Endodermal cell (in vitro differentiated cells): ENCODE results near the gene TRDN. TPM values are rescaled to one million over a fixed set of nuclear protein-coding genes. Genes with fewer than 3 reads are reported as not detected.
"Not testable (repeated sequence)": the region's sequence is repeated elsewhere in the genome, so short reads cannot be mapped to it uniquely, and the experiment has no call there.

ENCODE experiments used
- DNase-seq: peaks from one replicate; pipeline ENCODE4 v3.0.0-alpha.2; 2017
- H3K27ac ChIP-seq: 2 replicates; pipeline ENCODE4 v1.5.1; 2013; ENCODE audit warnings: mild to moderate bottlenecking, low read depth, low read length, moderate library complexity
- H3K27me3 ChIP-seq: 2 replicates; pipeline ENCODE4 v1.6.1; 2013; ENCODE audit warnings: mild to moderate bottlenecking, low read length, moderate library complexity; ENCODE audit not compliant: insufficient read depth, control insufficient read depth, poor library complexity, severe bottlenecking
- H3K36me3 ChIP-seq: 2 replicates; pipeline ENCODE4 v1.7.0; 2013; ENCODE audit warnings: mild to moderate bottlenecking, low read length, moderate library complexity; ENCODE audit not compliant: control insufficient read depth, insufficient read depth
- H3K4me1 ChIP-seq: one replicate; pipeline ENCODE4 v1.7.0; 2013; ENCODE audit warnings: low read length; ENCODE audit not compliant: control insufficient read depth, insufficient read depth
- H3K4me3 ChIP-seq: 2 replicates; pipeline ENCODE4 v1.5.1; 2013; ENCODE audit warnings: mild to moderate bottlenecking, low read length, moderate library complexity
- H3K9ac ChIP-seq: 2 replicates; pipeline ENCODE4 v1.6.1; 2013; ENCODE audit warnings: mild to moderate bottlenecking, low read length, moderate library complexity; ENCODE audit not compliant: poor library complexity, severe bottlenecking; ENCODE audit errors: extremely low read depth
- H3K9me3 ChIP-seq: 2 replicates; pipeline ENCODE4 v1.6.1; 2013; ENCODE audit warnings: mild to moderate bottlenecking, low read length, moderate library complexity; ENCODE audit not compliant: control insufficient read depth
- H3K27ac Mint-ChIP-seq: 2 replicates; pipeline ENCODE4 v1.8.0; 2020; ENCODE audit warnings: mixed read lengths
- H3K27me3 Mint-ChIP-seq: 2 replicates; pipeline ENCODE4 v1.8.0; 2021; ENCODE audit warnings: mild to moderate bottlenecking, mixed read lengths; ENCODE audit not compliant: insufficient read depth
- H3K36me3 Mint-ChIP-seq: 2 replicates; pipeline ENCODE4 v1.8.0; 2020; ENCODE audit warnings: low read depth, mixed read lengths
- H3K4me1 Mint-ChIP-seq: 2 replicates; pipeline ENCODE4 v1.8.0; 2020; ENCODE audit warnings: mixed read lengths
- H3K4me3 Mint-ChIP-seq: 2 replicates; pipeline ENCODE4 v1.8.0; 2020; ENCODE audit warnings: mild to moderate bottlenecking, moderate library complexity, mixed read lengths
- H3K9me3 Mint-ChIP-seq: 2 replicates; pipeline ENCODE4 v1.8.0; 2020; ENCODE audit warnings: mild to moderate bottlenecking, mixed read lengths
- CTCF ChIP-seq: fragments of 200-600 bp; sonication (generic); conservative IDR thresholded peaks from 2 replicates; pipeline ENCODE4 v1.5.0; 2021; ENCODE audit warnings: antibody characterized with exemption, mild to moderate bottlenecking
- WGBS, 2 experiments: methylation state at CpG; one replicate each; pipeline versions ENCODE4 v1.1.5 to v1.1.7; 2013; ENCODE audit warnings: missing lambda C conversion rate in 2 of 2, mixed read lengths in 1 of 2; ENCODE audit not compliant: insufficient coverage in 1 of 2, insufficient read length in 1 of 2; 5-methylcytosine and 5-hydroxymethylcytosine counted together
- total RNA-seq, 2 donors: library from RNA; stranded (reverse); fragmentation: NEBNext Ultra II Directional in 1 of 2; extraction: Animal tissue kit (Norgen Biotek cat#: 25700) in 1 of 2; gene quantifications; 2 replicates in 1 of 2; 3 replicates in 1 of 2; pipeline ENCODE4 v1.2.1, GENCODE V29; 2021

The TRDN gene
- total RNA-seq, 2 donors from 2014 or later: 74.4 to 136 TPM

- H3K4me3 Mint-ChIP-seq: no peak overlapping the region
- no peak for DNase-seq
- H3K27me3 Mint-ChIP-seq: no peaks in the 10 kb centered on the region
- H3K27ac Mint-ChIP-seq: no peak overlapping the region
- H3K9ac ChIP-seq: no peak overlapping the region
- no peak overlapping the region for H3K4me3 ChIP-seq
- peaks cover 19% of the 10 kb centered on the region for H3K36me3 Mint-ChIP-seq
- no peaks in the 10 kb centered on the region for H3K27me3 ChIP-seq
- peaks cover 28% of the 10 kb centered on the region for H3K9me3 ChIP-seq
- TF ChIP-seq CTCF: no peak
- no peaks in the 10 kb centered on the region for H3K36me3 ChIP-seq
- 95 to 96% methylated on average over 2 to 3 of the region's 3 CpGs for WGBS, 2 experiments
- peaks cover 34% of the 10 kb centered on the region for H3K9me3 Mint-ChIP-seq
- no peaks in the 10 kb centered on the region for H3K4me1 ChIP-seq
- H3K27ac ChIP-seq: no peak overlapping the region
- no peaks in the 10 kb centered on the region for H3K4me1 Mint-ChIP-seq
Measured at GRCh38 chr6:123456836-123457235, 179.9 kb downstream of the TRDN start.

GRCh38 chr6:123454448-123454847 lies 182.3 kb downstream of the TRDN start:
- H3K27me3 Mint-ChIP-seq: no peaks in the 10 kb centered on the region
- 96 to 100% methylated on average over 1 to 3 of the region's 3 CpGs for WGBS, 2 experiments

GRCh38 chr6:123453071-123453470 lies 183.7 kb downstream of the TRDN start:
- not testable (repeated sequence) for DNase-seq, H3K4me1 Mint-ChIP-seq, H3K4me1 ChIP-seq, H3K9ac ChIP-seq, H3K4me3 Mint-ChIP-seq, H3K27me3 Mint-ChIP-seq, H3K27ac ChIP-seq, H3K27me3 ChIP-seq, H3K27ac Mint-ChIP-seq, H3K36me3 ChIP-seq, H3K4me3 ChIP-seq
- Mint-ChIP-seq H3K36me3 (peaks cover 23% of the 10 kb centered on the region), H3K9me3 (peaks cover 49% of the 10 kb centered on the region)
- peaks cover 35% of the 10 kb centered on the region for H3K9me3 ChIP-seq

More at GRCh38 chr6:123454448-123454847, 182.3 kb downstream of the TRDN start:
- H3K4me1 ChIP-seq: no peaks in the 10 kb centered on the region
- Mint-ChIP-seq H3K9me3 (peaks cover 41% of the 10 kb centered on the region), H3K4me1 (peaks cover 4% of the 10 kb centered on the region), H3K36me3 (peaks cover 19% of the 10 kb centered on the region), H3K27ac (no peak overlapping the region), H3K4me3 (no peak overlapping the region)
- no peak overlapping the region for H3K27ac ChIP-seq
- H3K36me3 ChIP-seq: no peaks in the 10 kb centered on the region
- DNase-seq: no peak
- H3K4me3 ChIP-seq: peak overlapping the region; percentile 32
- TF ChIP-seq CTCF: no peak
- H3K9ac ChIP-seq: no peak overlapping the region
- peaks cover 28% of the 10 kb centered on the region for H3K9me3 ChIP-seq
- H3K27me3 ChIP-seq: no peaks in the 10 kb centered on the region

- DNase-seq: no peak
- H3K27ac ChIP-seq: no peak overlapping the region
- peaks cover 50% of the 10 kb centered on the region for H3K9me3 Mint-ChIP-seq
- H3K36me3 ChIP-seq: no peaks in the 10 kb centered on the region
- H3K27me3 Mint-ChIP-seq: peaks cover 2% of the 10 kb centered on the region
- H3K27me3 ChIP-seq: no peaks in the 10 kb centered on the region
- H3K4me1 Mint-ChIP-seq: peaks cover 4% of the 10 kb centered on the region
- no peak overlapping the region for H3K9ac ChIP-seq
- no peaks in the 10 kb centered on the region for H3K4me1 ChIP-seq
- no peak overlapping the region for H3K4me3 Mint-ChIP-seq
- H3K4me3 ChIP-seq: peak overlapping the region; percentile 36
- H3K27ac Mint-ChIP-seq: peak overlapping the region; percentile 52
- no peak for TF ChIP-seq CTCF
- H3K36me3 Mint-ChIP-seq: peaks cover 26% of the 10 kb centered on the region
- H3K9me3 ChIP-seq: peaks cover 37% of the 10 kb centered on the region
- 93 to 100% methylated on average over 2 to 7 of the region's 7 CpGs for WGBS, 2 experiments
Measured at GRCh38 chr6:123448306-123448884, 188.4 kb downstream of the TRDN start.
